ENCODE results near the gene ABCA3.
"Not testable (repeated sequence)": the region's sequence is repeated elsewhere in the genome, so short reads cannot be mapped to it uniquely, and the experiment has no call there.

The ABCA3 gene

GRCh38 chr16:2275476-2276367, 64.8 kb downstream of the ABCA3 start:
- Histone ChIP-seq H3K27ac (ENCODE audit: low read depth, low read length) (no peak overlapping the region), H3K4me3 (ENCODE audit: low read depth in 1 of 5, low read length in 5 of 5) (no peak overlapping the region), H3K9me3 (ENCODE audit: control insufficient read depth in 5 of 5, low read length in 5 of 5) (no peaks in the 10 kb centered on the region), H3K36me3 (ENCODE audit: control insufficient read depth in 5 of 5, insufficient read depth in 5 of 5, low read length in 5 of 5) (peaks cover 0 to 36% (median 12%) of the 10 kb centered on the region in 5 donors), H3K9ac (ENCODE audit: low read length in 5 of 5) (no peak overlapping the region), H3K27me3 (ENCODE audit: control insufficient read depth in 5 of 5, insufficient read depth in 4 of 5, low read length in 5 of 5) (no peaks in the 10 kb centered on the region), H3K4me1 (ENCODE audit: control insufficient read depth in 5 of 5, insufficient read depth in 5 of 5, low read length in 5 of 5) (peaks cover 0 to 33% (median 16%) of the 10 kb centered on the region in 5 donors)

GRCh38 chr16:2273931-2274330, 66.6 kb downstream of the ABCA3 start:
- no peak overlapping the region for H3K27ac ChIP-seq (ENCODE audit: low read depth, low read length)
- peak overlapping the region in 2 of 5 donors; percentile 35 to 43 for H3K9ac ChIP-seq (ENCODE audit: low read length in 5 of 5)
- peaks cover 0 to 27% (median 9%) of the 10 kb centered on the region in 5 donors for H3K36me3 ChIP-seq (ENCODE audit: control insufficient read depth in 5 of 5, insufficient read depth in 5 of 5, low read length in 5 of 5)
- no peaks in the 10 kb centered on the region for H3K27me3 ChIP-seq (ENCODE audit: control insufficient read depth in 5 of 5, insufficient read depth in 4 of 5, low read length in 5 of 5)
- no peak overlapping the region for H3K4me3 ChIP-seq (ENCODE audit: low read depth in 1 of 5, low read length in 5 of 5)
- H3K4me1 ChIP-seq (ENCODE audit: control insufficient read depth in 5 of 5, insufficient read depth in 5 of 5, low read length in 5 of 5) = peaks cover 5 to 45% (median 28%) of the 10 kb centered on the region in 5 donors
- no peaks in the 10 kb centered on the region for H3K9me3 ChIP-seq (ENCODE audit: control insufficient read depth in 5 of 5, low read length in 5 of 5)

GRCh38 chr16:2273484-2273883, 67.0 kb downstream of the ABCA3 start:
- no peak overlapping the region for H3K4me3 ChIP-seq (ENCODE audit: low read depth in 1 of 5, low read length in 5 of 5)
- peaks cover 5 to 48% (median 32%) of the 10 kb centered on the region in 5 donors for H3K4me1 ChIP-seq (ENCODE audit: control insufficient read depth in 5 of 5, insufficient read depth in 5 of 5, low read length in 5 of 5)
- H3K9ac ChIP-seq (ENCODE audit: low read length in 5 of 5) = peak overlapping the region in 2 of 5 donors; percentile 35 to 43
- H3K27me3 ChIP-seq (ENCODE audit: control insufficient read depth in 5 of 5, insufficient read depth in 4 of 5, low read length in 5 of 5) = no peaks in the 10 kb centered on the region
- H3K9me3 ChIP-seq (ENCODE audit: control insufficient read depth in 5 of 5, low read length in 5 of 5) = no peaks in the 10 kb centered on the region
- H3K36me3 ChIP-seq (ENCODE audit: control insufficient read depth in 5 of 5, insufficient read depth in 5 of 5, low read length in 5 of 5) = peaks cover 0 to 24% (median 9%) of the 10 kb centered on the region in 5 donors
- H3K27ac ChIP-seq (ENCODE audit: low read depth, low read length) = no peak overlapping the region

GRCh38 chr16:2271848-2272461, 68.6 kb downstream of the ABCA3 start:
- H3K4me3 ChIP-seq (ENCODE audit: low read depth in 1 of 5, low read length in 5 of 5) = no peak overlapping the region

GRCh38 chr16:2270588-2271470, 69.7 kb downstream of the ABCA3 start:
- Histone ChIP-seq H3K4me3 (ENCODE audit: low read depth in 1 of 5, low read length in 5 of 5) (no peak overlapping the region), H3K27me3 (ENCODE audit: control insufficient read depth in 5 of 5, insufficient read depth in 4 of 5, low read length in 5 of 5) (no peaks in the 10 kb centered on the region), H3K9me3 (ENCODE audit: control insufficient read depth in 5 of 5, low read length in 5 of 5) (no peaks in the 10 kb centered on the region), H3K9ac (ENCODE audit: low read length in 5 of 5) (peak overlapping the region in 3 of 5 donors; percentile 21 to 78 (median 31)), H3K36me3 (ENCODE audit: control insufficient read depth in 5 of 5, insufficient read depth in 5 of 5, low read length in 5 of 5) (peaks cover 0 to 2% (median 0%) of the 10 kb centered on the region in 5 donors), H3K27ac (ENCODE audit: low read depth, low read length) (no peak overlapping the region), H3K4me1 (ENCODE audit: control insufficient read depth in 5 of 5, insufficient read depth in 5 of 5, low read length in 5 of 5) (peaks cover 7 to 54% (median 39%) of the 10 kb centered on the region in 5 donors)

More at GRCh38 chr16:2271848-2272461, 68.6 kb downstream of the ABCA3 start:
- Histone ChIP-seq H3K36me3 (ENCODE audit: control insufficient read depth in 5 of 5, insufficient read depth in 5 of 5, low read length in 5 of 5) (peaks cover 0 to 10% (median 0%) of the 10 kb centered on the region in 5 donors), H3K4me1 (ENCODE audit: control insufficient read depth in 5 of 5, insufficient read depth in 5 of 5, low read length in 5 of 5) (peaks cover 7 to 49% (median 33%) of the 10 kb centered on the region in 5 donors), H3K9ac (ENCODE audit: low read length in 5 of 5) (peak overlapping the region in 2 of 5 donors; percentile 15 to 23), H3K9me3 (ENCODE audit: control insufficient read depth in 5 of 5, low read length in 5 of 5) (no peaks in the 10 kb centered on the region), H3K27me3 (ENCODE audit: control insufficient read depth in 5 of 5, insufficient read depth in 4 of 5, low read length in 5 of 5) (no peaks in the 10 kb centered on the region), H3K27ac (ENCODE audit: low read depth, low read length) (no peak overlapping the region)

GRCh38 chr16:2270070-2270462, 70.5 kb downstream of the ABCA3 start:
- Histone ChIP-seq H3K27ac (ENCODE audit: low read depth, low read length) (no peak overlapping the region), H3K4me1 (ENCODE audit: control insufficient read depth in 5 of 5, insufficient read depth in 5 of 5, low read length in 5 of 5) (peaks cover 7 to 54% (median 41%) of the 10 kb centered on the region in 5 donors), H3K27me3 (ENCODE audit: control insufficient read depth in 5 of 5, insufficient read depth in 4 of 5, low read length in 5 of 5) (no peaks in the 10 kb centered on the region), H3K4me3 (ENCODE audit: low read depth in 1 of 5, low read length in 5 of 5) (no peak overlapping the region), H3K9ac (ENCODE audit: low read length in 5 of 5) (peak overlapping the region in 2 of 5 donors; percentile 78 to 93), H3K9me3 (ENCODE audit: control insufficient read depth in 5 of 5, low read length in 5 of 5) (no peaks in the 10 kb centered on the region), H3K36me3 (ENCODE audit: control insufficient read depth in 5 of 5, insufficient read depth in 5 of 5, low read length in 5 of 5) (peaks cover 0 to 3% (median 0%) of the 10 kb centered on the region in 5 donors)

GRCh38 chr16:2267913-2268666, 72.4 kb downstream of the ABCA3 start, which contains the start of gene RNPS1:
Gene RNPS1 (minus strand): TSS chr16:2268126. CDS start chr16:2264643, 3,483 bp downstream.
- Histone ChIP-seq H3K4me3 (ENCODE audit: low read depth in 1 of 5, low read length in 5 of 5) (peak within 1 kb of the TSS; percentile 85 to 96 (median 94)), H3K4me1 (ENCODE audit: control insufficient read depth in 5 of 5, insufficient read depth in 5 of 5, low read length in 5 of 5) (peaks cover 7 to 42% (median 37%) of the 10 kb centered on the region in 5 donors), H3K27ac (ENCODE audit: low read depth, low read length) (peak within 1 kb of the TSS; percentile 90)

GRCh38 chr16:2267505-2267912, 73.0 kb downstream of the ABCA3 start:
- H3K4me3 ChIP-seq (ENCODE audit: low read depth in 1 of 5, low read length in 5 of 5) = peak overlapping the region; percentile 79 to 96 (median 94)
- peaks cover 7 to 42% (median 37%) of the 10 kb centered on the region in 5 donors for H3K4me1 ChIP-seq (ENCODE audit: control insufficient read depth in 5 of 5, insufficient read depth in 5 of 5, low read length in 5 of 5)
- H3K36me3 ChIP-seq (ENCODE audit: control insufficient read depth in 5 of 5, insufficient read depth in 5 of 5, low read length in 5 of 5) = peaks cover 2 to 22% (median 18%) of the 10 kb centered on the region in 5 donors
- H3K9ac ChIP-seq (ENCODE audit: low read length in 5 of 5) = peak overlapping the region; percentile 48 to 96 (median 83)
- H3K27me3 ChIP-seq (ENCODE audit: control insufficient read depth in 5 of 5, insufficient read depth in 4 of 5, low read length in 5 of 5); H3K9me3 ChIP-seq (ENCODE audit: control insufficient read depth in 5 of 5, low read length in 5 of 5): not testable (repeated sequence)
- peak overlapping the region; percentile 90 for H3K27ac ChIP-seq (ENCODE audit: low read depth, low read length)

More at GRCh38 chr16:2267913-2268666, 72.4 kb downstream of the ABCA3 start, which contains the start of gene RNPS1:
- Histone ChIP-seq H3K27me3 (ENCODE audit: control insufficient read depth in 5 of 5, insufficient read depth in 4 of 5, low read length in 5 of 5) (no peaks in the 10 kb centered on the region), H3K36me3 (ENCODE audit: control insufficient read depth in 5 of 5, insufficient read depth in 5 of 5, low read length in 5 of 5) (peaks cover 2 to 16% (median 12%) of the 10 kb centered on the region in 5 donors), H3K9me3 (ENCODE audit: control insufficient read depth in 5 of 5, low read length in 5 of 5) (no peaks in the 10 kb centered on the region), H3K9ac (ENCODE audit: low read length in 5 of 5) (peak within 1 kb of the TSS; percentile 48 to 96 (median 87))

GRCh38 chr16:2266887-2267286, 73.6 kb downstream of the ABCA3 start:
- H3K9me3 ChIP-seq (ENCODE audit: control insufficient read depth in 5 of 5, low read length in 5 of 5); H3K27me3 ChIP-seq (ENCODE audit: control insufficient read depth in 5 of 5, insufficient read depth in 4 of 5, low read length in 5 of 5): not testable (repeated sequence)
- H3K4me1 ChIP-seq (ENCODE audit: control insufficient read depth in 5 of 5, insufficient read depth in 5 of 5, low read length in 5 of 5) = peaks cover 7 to 39% (median 35%) of the 10 kb centered on the region in 5 donors
- peak overlapping the region; percentile 79 to 96 (median 94) for H3K4me3 ChIP-seq (ENCODE audit: low read depth in 1 of 5, low read length in 5 of 5)
- peak overlapping the region in 4 of 5 donors; percentile 53 to 96 (median 76) for H3K9ac ChIP-seq (ENCODE audit: low read length in 5 of 5)
- H3K27ac ChIP-seq (ENCODE audit: low read depth, low read length) = peak overlapping the region; percentile 90
- H3K36me3 ChIP-seq (ENCODE audit: control insufficient read depth in 5 of 5, insufficient read depth in 5 of 5, low read length in 5 of 5) = peaks cover 3 to 28% (median 24%) of the 10 kb centered on the region in 5 donors
